Breast epithelium (tissue), 4 donors: ENCODE data around the gene ELOB. TPM values are rescaled to one million over a fixed set of nuclear protein-coding genes. Genes with fewer than 3 reads are reported as not detected.

ENCODE experiments used
- DNase-seq, 2 donors: peaks; one replicate each; pipeline ENCODE4 v3.0.0-alpha.2; 2019; ENCODE audit warnings: low spot score in 2 of 2
- H3K27ac ChIP-seq, 2 donors: fragments of 200-600 bp; sonication (generic) in 1 of 2; one replicate each; pipeline ENCODE4 v1.5.1; 2016 to 2019; ENCODE audit warnings: mild to moderate bottlenecking in 1 of 2
- H3K27me3 ChIP-seq, 2 donors: fragments of 200-600 bp; sonication (generic) in 1 of 2; one replicate each; pipeline versions ENCODE4 v1.5.1 to v1.6.0; 2017 to 2019; ENCODE audit warnings: control low read depth in 1 of 2, mild to moderate bottlenecking in 1 of 2
- H3K36me3 ChIP-seq: fragments of 200-600 bp; one replicate; pipeline ENCODE4 v1.5.1; 2019
- H3K4me1 ChIP-seq, 2 donors: fragments of 200-600 bp; sonication (generic); one replicate each; pipeline ENCODE4 v1.5.1; 2016 to 2019; ENCODE audit warnings: control low read depth in 1 of 2
- H3K4me3 ChIP-seq, 3 donors: fragments of 200-600 bp; sonication (generic); 1 replicate in 2 of 3; 2 replicates in 1 of 3; pipeline ENCODE4 v1.5.1; 2016 to 2019; ENCODE audit warnings: mild to moderate bottlenecking in 3 of 3, moderate library complexity in 2 of 3
- H3K9me3 ChIP-seq, 2 donors: fragments of 200-600 bp; sonication (generic) in 1 of 2; one replicate each; pipeline ENCODE4 v1.5.1; 2016 to 2019; ENCODE audit warnings: control low read depth in 1 of 2
- CTCF ChIP-seq, 3 donors: fragments of 450-650 bp; IDR thresholded peaks; one replicate each; pipeline ENCODE4 v1.5.1; 2016 to 2017; ENCODE audit warnings: antibody characterized with exemption in 3 of 3, mild to moderate bottlenecking in 3 of 3, moderate library complexity in 3 of 3
- POLR2A ChIP-seq: fragments of 450-650 bp; IDR thresholded peaks from one replicate; pipeline ENCODE4 v1.6.1; 2016; ENCODE audit warnings: antibody characterized with exemption, mild to moderate bottlenecking, moderate library complexity
- POLR2AphosphoS5 ChIP-seq, 3 donors: sonication (generic); formaldehyde crosslinking; IDR thresholded peaks; one replicate each; pipeline ENCODE4 v1.6.1; 2017; ENCODE audit warnings: antibody characterized with exemption in 3 of 3
- intact Hi-C: fragments of 100-400 bp; cut with DNase I; formaldehyde crosslinking; loops from one replicate; pipeline ENCODE4 v1.15.1; 2023; ENCODE audit warnings: low total_unique reads
- total RNA-seq, 3 donors: library from RNA; depleted of rRNA; stranded (reverse); fragments of >200 nt; gene quantifications; one replicate each; pipeline ENCODE4 v1.1.0, GENCODE V29; 2016

Gene ELOB
- total RNA-seq, 3 donors from 2014 or later, result 147 to 292 (median 230) TPM

- H3K9me3 ChIP-seq, result no peaks in the 10 kb centered on the region
- no peak for DNase-seq
- intact Hi-C loops, result no loop called here
- H3K36me3 ChIP-seq, result no peaks in the 10 kb centered on the region
- no peak for TF ChIP-seq POLR2AphosphoS5 (IDR thresholded peaks at IDR 0.05)
- no peak for TF ChIP-seq POLR2A
- no peak for TF ChIP-seq CTCF (IDR thresholded peaks at IDR 0.05)
- no peak within 1 kb of the TSS for H3K4me3 ChIP-seq
- no peak within 1 kb of the TSS for H3K27ac ChIP-seq
- peaks cover 0 to 6% of the 10 kb centered on the region in 2 donors for H3K4me1 ChIP-seq
- H3K27me3 ChIP-seq, result peaks cover 2 to 40% of the 10 kb centered on the region in 2 donors
Measured at GRCh38 chr16:2787406-2787805, 10.3 kb upstream of the ELOB start, which contains the start of gene PRSS33. Gene PRSS33 (minus strand): TSS chr16:2787560. CDS start chr16:2786547, 1,013 bp downstream.

GRCh38 chr16:2786826-2787151 is 9.7 kb upstream of the ELOB start:
- intact Hi-C loops, result no loop called here
- DNase-seq, result no peak
- peaks cover 2 to 40% of the 10 kb centered on the region in 2 donors for H3K27me3 ChIP-seq

GRCh38 chr16:2786061-2786825 is 9.2 kb upstream of the ELOB start:
- TF ChIP-seq POLR2A, result no peak
- TF ChIP-seq CTCF (IDR thresholded peaks at IDR 0.05), result no peak
- no peak for TF ChIP-seq POLR2AphosphoS5 (IDR thresholded peaks at IDR 0.05)
- H3K4me3 ChIP-seq, result no peak overlapping the region
- H3K27me3 ChIP-seq, result peaks cover 2 to 38% of the 10 kb centered on the region in 2 donors
- DNase-seq, result no peak
- H3K27ac ChIP-seq, result no peak overlapping the region
- intact Hi-C loops, result no loop called here
- peaks cover 0 to 6% of the 10 kb centered on the region in 2 donors for H3K4me1 ChIP-seq
- no peaks in the 10 kb centered on the region for H3K36me3 ChIP-seq
- no peaks in the 10 kb centered on the region for H3K9me3 ChIP-seq

More at GRCh38 chr16:2786826-2787151, 9.7 kb upstream of the ELOB start:
- H3K4me1 ChIP-seq, result peaks cover 0 to 6% of the 10 kb centered on the region in 2 donors
- H3K9me3 ChIP-seq, result no peaks in the 10 kb centered on the region
- H3K4me3 ChIP-seq, result no peak overlapping the region
- TF ChIP-seq POLR2A (no peak), POLR2AphosphoS5 (IDR thresholded peaks at IDR 0.05) (no peak), CTCF (IDR thresholded peaks at IDR 0.05) (no peak)
- H3K36me3 ChIP-seq, result no peaks in the 10 kb centered on the region
- H3K27ac ChIP-seq, result no peak overlapping the region

- TF ChIP-seq POLR2AphosphoS5 (IDR thresholded peaks at IDR 0.05) (no peak), POLR2A (no peak), CTCF (IDR thresholded peaks at IDR 0.05) (no peak)
- no peak overlapping the region for H3K27ac ChIP-seq
- H3K4me3 ChIP-seq, result peak overlapping the region in 2 of 3 donors; percentile 50 to 73
- peaks cover 0 to 6% of the 10 kb centered on the region in 2 donors for H3K4me1 ChIP-seq
- H3K36me3 ChIP-seq, result no peaks in the 10 kb centered on the region
- H3K27me3 ChIP-seq, result peaks cover 2 to 29% of the 10 kb centered on the region in 2 donors
- intact Hi-C loops, result no loop called here
- no peaks in the 10 kb centered on the region for H3K9me3 ChIP-seq
- peak in 1 of 2 donors; percentile 50 for DNase-seq
Measured at GRCh38 chr16:2785101-2785991, 8.3 kb upstream of the ELOB start.
